Tongue (tissue), 2 donors: ENCODE results near the gene ERC1. TPM values are rescaled to one million over a fixed set of nuclear protein-coding genes. Genes with fewer than 3 reads are reported as not detected.
"Not testable (repeated sequence)": the region's sequence is repeated elsewhere in the genome, so short reads cannot be mapped to it uniquely, and the experiment has no call there.

ENCODE experiments used
- DNase-seq: peaks from one replicate; pipeline ENCODE4 v3.0.0-alpha.2; 2015
- total RNA-seq: library from RNA; depleted of rRNA; stranded (reverse); fragments of >200 nt; gene quantifications from one replicate; pipeline ENCODE4 v1.2.3, GENCODE V29; 2014

The ERC1 gene
- total RNA-seq, 1 donor from 2014 or later, result 95.7 TPM

DNA sequence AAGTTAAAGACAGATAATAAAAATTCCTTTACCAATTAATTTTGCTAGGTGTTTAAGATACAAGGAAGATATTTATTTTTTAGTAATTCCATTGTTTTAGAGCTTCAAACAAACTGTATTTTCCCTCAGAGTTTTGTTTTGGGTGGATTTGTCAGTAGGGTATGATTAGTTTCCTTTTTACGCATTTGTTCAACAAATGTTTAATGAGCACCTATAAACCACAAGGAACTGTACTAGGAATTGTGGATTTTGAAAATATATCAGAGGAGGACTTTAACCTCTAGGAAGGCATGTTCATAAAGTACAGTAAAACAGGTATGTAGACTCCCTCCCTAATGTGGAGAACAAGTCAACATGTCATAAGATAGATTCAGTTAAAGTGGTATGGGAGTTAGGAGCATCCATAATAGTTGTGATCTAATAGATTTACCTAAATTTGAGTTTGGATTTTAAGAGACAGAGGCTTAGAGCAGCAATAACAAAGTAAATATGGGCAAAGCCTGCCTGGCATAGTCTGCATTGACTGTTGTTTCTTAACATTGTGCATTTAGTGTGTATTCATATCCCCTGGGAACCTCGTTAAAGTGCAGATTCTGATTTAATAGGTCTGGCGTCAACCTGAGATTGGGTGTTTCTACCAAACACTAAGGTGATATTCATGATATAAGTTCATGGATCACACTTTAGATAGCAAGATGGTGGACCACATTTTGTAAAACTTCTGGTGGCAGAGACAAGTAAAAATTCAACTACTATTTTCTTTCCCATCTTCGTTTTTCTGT lies 232.0 kb downstream of the ERC1 start:
- DNase-seq, result no peak

DNA sequence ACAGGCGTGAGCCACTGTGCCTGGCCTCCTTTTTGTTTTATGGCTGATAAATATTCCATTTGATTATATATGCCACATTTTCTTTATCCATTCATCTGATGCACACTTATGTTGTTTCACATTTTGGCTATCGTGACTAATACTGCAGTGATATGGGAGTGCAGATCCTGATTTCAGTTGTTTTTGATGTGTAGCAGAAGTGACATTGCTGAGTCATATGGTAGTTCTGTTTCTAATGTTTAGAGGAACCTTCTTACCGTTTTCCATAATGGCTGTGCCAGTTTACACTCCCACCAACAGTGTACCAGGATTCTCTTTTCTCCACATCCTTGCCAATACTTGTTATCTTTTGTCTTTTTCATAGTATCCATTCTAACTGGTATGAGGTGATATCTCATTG lies 235.9 kb downstream of the ERC1 start:
- DNase-seq, result no peak

DNA sequence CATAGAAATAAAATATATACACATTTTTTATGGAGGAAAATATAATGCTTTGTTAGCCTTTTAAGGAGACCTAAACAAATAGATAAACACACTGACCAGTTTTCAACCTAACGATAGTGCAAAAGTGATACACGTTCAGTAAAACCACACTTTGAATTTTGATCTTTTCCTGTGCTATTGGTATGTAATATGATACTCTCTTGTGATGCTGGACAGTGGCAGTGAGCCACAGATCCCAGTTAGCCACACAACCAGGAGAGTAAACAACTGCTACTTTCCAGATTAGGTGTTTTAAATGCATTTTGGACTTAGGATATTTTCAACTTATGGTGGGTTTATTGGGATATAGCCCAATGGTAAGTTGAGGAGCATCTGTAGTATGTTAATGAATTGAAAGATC lies 243.1 kb downstream of the ERC1 start:
- no peak for DNase-seq

DNA sequence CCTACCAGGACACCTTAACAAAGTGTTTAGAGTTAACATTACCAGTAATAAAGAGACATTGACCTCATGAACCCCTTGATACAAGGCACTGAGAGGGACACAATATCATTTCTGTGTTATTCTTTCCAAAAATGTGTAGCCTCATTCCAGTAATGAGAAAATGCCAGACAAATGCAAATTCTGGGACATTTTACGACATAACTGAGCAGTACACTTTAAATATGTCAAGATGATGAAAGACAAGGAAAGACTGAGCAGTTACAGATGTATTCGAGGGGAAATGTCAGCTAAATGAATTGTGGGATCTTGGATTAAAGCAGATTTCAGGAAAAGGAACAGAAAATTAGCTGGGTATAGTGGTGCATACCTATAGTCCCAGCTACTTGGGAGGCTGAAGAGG lies 255.6 kb downstream of the ERC1 start:
- DNase-seq, result no peak

DNA sequence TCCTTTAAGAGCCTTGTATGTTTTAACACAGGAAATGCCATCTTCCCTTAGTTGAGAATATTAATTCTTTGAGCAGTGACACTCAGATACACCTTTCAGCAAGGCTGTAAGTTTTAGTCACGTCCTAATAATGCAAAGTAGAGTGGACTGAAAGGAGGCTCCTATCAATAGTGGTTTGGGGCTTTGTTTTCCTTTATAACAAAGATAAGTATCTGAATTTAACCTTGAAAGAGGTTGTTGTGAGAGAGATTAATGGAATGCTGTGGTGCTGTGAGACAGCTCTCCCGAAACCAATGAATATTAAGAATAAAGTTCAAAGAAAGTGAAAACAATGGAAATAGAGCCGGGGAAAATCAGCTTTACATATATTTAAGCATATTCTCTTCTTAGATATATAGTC lies 259.6 kb downstream of the ERC1 start:
- no peak for DNase-seq

DNA sequence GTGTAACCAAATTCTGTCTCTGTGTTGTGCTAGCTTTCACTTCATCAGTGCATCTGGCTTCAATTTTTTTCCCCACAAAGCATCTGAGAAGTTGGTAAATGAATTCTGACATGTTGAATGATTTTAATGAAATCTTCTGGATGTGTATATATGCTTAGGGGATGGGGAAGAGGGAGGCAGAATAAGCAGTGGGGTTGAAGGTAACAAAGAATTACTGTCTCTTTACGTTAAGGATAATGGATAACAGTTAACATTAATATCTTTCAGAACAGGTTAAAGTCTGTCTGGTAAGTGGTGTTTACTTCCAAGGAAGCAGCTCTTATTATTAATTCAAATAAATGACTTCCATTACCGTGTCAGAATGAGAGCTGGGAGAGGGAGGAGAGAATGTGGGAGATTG lies 261.7 kb downstream of the ERC1 start:
- no peak for DNase-seq

DNA sequence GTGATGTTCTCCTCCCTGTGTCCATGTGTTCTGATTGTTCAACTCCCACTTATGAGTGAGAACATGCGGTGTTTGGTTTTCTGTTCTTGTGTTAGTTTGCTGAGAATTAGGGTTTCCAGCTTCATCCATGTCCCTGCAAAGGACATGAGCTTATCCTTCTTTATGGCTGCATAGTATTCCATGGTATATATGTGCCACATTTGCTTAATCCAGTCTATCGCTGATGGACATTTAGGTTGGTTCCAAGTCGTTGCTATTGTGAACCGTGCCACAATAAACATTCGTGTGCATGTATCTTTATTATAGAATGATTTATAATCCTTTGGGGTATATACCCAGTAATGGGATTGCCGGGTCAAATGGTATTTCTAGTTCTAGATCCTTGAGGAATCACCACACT lies 264.1 kb downstream of the ERC1 start:
- not testable (repeated sequence) for DNase-seq

DNA sequence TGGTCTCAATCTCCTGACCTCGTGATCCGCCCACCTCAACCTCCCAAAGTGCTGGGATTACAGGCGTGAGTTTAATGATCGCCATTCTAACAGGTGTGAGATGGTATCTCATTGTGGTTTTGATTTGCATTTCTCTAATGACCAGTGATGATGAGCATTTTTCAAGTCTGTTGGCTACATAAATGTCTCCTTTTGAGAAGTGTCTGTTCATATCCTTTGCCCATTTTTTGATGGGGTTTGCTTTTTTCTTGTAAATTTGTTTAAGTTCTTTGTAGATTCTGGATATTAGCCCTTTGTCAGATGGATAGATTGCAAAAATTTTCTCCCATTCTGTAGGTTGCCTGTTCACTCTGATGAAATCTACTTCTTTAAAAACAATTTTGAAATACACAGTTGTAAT lies 264.8 kb downstream of the ERC1 start:
- not testable (repeated sequence) for DNase-seq

DNA sequence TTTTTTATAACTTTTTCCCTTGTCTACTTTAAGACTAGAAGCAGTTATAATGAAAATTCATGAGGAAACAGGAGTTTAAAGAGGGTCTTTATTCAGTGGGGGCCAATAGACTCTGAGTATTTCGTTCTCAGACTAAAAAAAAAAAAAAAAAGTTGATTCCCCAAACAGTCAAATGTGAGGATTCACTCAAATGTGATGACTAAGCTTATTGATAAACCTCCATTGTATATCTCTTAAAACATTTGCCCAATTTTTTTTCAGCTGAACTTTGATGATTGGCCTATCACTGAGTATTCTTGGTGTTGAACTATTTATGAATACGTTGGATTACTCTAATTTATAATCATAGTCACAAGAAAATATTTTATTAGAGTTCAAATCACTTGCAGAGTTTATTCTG lies 265.3 kb downstream of the ERC1 start:
- DNase-seq, result no peak

DNA sequence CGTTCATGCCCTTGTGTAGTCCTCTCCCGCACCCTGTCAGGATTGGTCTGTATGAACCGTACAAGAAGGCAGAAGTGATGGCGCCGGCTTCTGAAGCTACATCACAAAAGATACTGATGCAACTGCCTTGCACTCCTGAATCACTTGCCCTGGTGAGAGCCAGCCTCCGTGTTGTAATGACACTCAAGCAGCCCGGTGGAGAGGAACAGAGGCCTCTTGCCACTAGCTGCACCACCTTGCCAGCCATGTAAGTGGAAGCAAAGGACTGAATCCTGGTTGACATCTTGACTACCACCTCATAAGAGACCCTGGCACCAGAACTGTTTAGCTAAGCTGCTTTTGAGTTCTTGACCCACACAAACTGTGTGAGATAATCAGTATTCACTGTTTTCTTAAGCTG lies 266.0 kb downstream of the ERC1 start:
- no peak for DNase-seq

DNA sequence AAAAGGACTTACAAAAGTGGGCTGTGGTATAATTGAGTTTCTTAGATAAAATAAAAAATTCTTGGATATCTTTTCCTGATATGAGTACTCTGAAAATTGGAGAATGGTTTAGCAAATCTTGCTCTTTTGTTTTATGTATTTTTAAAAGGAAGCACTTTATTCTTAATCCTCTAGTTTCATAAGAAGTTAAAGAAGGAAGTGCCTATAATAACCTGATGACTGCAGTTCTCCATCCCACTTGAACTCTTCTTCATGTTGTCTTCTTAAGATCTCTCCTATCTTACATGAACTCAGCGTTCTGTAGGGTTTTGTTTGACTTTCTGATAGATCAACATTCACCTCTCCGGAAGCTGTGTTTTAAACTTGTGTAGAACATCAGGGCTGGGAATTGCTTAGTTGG lies 271.0 kb downstream of the ERC1 start:
- DNase-seq, result no peak

DNA sequence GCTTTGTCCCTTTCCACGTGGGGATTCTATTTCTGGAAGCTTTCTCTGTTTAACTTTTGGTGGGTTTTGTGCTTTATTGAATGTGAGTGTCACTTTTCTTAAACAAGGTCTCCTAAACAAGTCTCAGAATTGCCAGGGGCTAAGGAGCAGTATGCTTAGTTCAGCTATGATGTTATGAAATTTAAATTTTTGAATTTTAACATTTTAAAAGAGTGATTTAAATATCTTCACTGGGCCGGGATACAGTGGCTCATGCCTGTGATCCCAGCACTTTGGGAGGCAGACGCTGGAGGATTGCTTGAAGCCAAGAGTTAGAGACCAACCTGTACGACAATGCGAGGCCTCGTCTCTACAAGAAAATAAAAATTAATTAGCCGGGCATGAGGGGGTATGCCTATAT lies 276.2 kb downstream of the ERC1 start:
- DNase-seq, result no peak

DNA sequence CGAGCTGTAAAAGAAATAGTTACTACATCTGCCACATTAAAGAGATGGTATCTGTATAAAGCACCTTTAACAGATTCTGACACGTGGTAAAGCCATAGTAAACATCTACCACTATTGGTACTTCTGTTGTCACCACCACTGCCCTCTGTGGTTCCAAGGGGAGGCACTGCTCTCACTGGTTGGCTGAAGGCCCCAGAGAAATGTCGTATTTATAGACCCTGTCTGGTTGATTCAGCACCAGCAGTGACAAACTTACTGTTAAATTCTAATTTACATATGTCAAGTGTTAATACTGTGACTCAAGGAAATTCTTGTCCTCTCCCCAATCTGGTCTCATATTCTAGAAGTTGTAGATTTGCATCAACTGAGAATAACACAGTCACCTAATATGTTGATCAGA lies 281.1 kb downstream of the ERC1 start:
- no peak for DNase-seq

DNA sequence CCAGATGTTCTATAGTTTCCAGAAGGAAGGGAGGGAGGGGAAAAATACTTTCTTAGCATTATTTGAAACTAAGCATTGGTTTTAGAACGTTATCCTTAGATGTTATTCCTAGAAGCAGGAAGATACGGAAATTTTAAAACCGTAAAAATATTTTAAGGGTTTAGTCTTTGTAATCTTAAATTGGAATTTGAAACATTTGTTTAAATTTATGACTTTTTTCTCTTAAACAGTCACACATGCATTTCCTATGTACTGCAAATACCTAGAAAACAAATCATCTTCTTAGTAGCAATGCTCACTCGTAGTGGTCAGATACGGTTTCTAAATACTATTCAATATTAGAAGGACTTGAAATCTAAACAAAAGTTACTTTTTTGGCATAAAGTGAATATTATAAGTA lies 282.0 kb downstream of the ERC1 start:
- DNase-seq, result no peak

DNA sequence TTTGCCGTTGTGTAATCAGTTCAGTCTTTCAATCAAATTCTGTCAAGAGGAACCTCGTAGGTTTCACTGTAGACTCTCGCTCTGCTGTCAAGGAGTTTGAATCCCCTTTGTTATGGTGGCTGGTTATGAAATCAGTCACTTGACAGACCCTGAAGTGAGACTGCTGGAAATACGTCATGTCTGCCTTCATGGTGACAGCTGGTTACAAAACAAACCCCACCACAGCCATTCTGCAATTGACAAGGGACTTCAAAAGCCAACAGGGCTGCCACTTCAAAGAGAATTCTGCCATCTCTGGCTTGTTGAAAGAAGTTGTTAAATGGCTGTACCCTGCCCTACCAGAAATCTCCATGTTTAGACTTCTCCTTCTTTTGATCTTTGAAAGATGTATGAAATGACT lies 286.9 kb downstream of the ERC1 start:
- peak; percentile 52 for DNase-seq

DNA sequence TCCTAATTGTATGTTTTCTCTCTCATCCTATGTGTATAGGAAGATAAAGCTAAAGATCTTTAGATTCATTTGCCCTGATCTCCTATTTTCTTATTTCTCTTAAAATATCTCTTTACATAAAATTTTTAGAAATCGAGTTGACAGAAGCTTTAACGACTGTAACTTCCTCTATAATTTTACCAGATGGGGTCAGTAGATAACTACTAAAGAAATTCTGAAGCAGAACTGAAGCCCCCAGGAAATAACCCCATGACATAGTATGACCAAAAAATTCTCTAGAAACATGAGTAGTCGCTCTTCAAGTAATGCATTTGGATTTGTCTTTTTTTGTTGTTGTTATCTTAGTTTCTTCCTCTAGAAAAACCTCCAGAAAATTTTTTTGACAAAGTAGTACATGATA lies 288.0 kb downstream of the ERC1 start:
- peak; percentile 22 for DNase-seq

DNA sequence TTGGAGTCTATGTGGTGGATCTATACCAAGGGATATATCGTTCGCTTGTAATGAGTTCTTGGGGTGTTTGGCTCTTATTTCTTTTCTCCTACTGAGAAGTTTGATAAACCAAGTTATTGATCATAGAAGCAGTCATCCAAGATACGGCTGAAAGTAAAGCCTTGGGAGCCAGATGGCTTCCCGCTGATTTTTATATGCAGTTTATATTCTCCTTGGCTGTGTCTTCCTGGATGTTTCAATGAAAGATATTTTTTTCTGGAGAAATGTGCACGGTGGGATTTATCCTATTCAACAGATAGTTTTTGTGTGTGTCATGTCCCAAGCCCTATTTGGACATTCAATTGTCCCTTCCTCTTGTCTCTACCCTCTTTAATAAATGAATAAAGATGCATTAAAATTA lies 289.0 kb downstream of the ERC1 start:
- no peak for DNase-seq

DNA sequence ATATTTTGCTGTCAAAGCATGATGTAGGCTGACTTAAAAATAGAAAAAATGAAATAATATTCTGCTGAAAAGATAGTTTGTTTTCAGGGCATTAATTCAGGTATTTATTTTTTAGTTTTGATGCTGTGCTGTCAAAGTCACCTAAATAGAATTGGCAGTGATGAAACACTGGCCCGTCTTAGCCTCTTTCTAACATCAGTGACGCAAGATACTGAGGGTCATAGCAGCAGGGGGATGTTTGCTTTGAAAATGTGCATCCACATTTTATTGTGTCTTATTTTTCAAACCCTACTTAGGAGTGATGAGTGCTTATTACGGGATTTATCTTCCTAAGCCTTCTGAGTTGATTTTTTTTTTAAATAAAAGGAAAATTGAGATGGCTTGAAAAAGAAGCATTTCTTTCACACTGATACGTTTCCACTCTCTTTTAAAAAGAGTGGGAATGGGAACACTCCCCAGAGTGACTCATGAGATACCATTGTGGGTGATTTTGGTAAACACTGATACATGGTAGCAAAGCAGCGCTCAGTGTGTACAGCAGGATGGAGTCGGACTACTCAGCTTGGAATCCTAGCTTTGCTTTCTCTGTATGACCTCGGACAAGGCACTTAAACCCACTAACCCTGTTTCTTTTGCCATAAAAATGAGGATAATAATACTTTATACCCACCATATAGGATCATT lies 290.8 kb downstream of the ERC1 start:
- DNase-seq, result no peak

DNA sequence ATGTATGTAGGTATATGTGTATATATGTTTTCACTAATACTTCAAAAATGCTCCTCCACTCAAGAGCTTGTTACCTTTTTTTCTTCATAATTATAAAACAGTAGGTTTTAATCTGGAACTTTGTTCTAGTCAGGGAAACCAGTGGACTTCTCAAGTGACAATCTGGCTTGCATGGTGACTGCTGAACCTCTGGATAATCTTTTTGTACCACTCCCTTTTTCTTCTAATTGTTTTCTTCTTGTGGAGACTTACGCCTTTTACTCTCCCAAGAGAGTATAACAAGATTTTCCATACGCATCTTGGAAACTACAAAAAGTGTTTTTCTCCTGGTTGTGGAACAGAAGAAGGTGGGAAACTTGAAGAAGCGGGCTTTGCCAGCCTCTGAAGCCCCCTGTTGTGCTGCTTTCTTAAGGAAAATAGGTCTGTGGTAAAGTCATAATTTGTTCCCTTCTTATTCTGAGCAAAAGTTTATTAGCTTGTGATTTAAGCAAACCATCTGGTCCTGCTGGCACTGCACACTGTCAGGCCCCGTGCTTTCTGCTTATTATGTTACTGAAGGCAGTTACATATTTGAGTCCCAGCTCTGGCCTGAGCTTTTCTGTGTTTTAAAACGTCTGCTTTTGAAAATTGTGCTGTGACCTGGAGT lies 291.8 kb downstream of the ERC1 start:
- peak; percentile 84 for DNase-seq

DNA sequence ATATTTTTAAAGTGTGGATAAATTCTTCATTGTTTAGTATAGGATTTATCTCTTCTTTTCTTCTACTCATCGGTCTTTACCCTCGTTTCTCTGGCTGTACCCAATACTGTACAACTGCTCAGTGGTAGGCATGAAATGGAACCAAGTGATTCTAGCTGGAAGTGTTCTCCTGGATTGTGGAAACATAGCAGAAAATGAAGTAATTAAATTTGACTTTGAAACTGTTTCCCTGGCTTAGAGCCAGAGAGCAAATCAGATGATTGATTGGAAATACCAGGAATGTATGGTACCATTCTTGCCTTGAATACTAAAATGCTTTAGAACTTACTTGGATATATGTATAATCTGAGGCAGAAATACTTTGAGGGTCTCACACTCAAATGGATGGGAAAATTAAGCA lies 292.3 kb downstream of the ERC1 start:
- DNase-seq, result no peak

DNA sequence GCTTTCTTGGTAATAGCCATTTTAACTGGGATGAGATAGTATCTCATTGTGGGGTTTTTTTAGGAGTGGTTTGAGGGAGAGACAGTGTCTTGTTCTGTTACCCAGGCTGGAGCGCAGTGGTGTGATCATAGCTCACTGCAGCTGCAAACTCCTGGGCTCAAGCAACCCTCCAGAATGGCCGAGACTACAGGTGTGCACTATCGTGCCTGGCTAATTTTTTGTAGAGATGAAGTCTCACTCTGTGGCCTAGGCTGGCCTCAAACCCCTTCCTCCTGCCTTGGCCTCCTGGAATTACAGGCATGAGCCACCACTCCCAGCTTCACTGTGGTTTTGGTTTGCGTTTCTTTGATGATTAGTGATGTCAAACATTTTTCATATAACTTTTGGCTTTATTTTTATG lies 293.6 kb downstream of the ERC1 start:
- no peak for DNase-seq

DNA sequence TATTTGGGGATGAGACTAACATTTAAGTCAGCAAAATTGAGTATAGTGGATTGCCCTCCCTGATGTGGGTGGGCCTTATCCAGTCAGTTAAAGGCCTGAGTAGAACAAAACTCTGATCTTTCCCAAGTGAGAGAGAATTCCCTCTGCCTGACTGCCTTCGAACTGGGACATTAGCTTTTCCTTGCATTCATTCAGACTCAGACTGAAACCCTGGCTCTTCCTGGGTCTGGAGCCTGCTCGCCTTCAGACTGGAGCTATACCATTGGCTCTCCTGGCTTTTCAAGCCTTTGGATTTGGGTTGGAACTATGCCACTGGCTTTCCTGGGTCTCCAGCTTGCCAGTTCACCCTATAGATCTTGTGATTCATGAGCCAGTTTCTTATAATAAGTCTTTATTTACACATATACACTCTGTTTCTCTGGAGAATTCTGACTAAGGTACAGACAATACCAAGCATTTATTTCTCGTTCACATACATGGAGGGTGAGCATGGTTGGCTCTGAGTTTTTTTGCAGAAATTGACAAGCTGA lies 296.5 kb downstream of the ERC1 start:
- no peak for DNase-seq

DNA sequence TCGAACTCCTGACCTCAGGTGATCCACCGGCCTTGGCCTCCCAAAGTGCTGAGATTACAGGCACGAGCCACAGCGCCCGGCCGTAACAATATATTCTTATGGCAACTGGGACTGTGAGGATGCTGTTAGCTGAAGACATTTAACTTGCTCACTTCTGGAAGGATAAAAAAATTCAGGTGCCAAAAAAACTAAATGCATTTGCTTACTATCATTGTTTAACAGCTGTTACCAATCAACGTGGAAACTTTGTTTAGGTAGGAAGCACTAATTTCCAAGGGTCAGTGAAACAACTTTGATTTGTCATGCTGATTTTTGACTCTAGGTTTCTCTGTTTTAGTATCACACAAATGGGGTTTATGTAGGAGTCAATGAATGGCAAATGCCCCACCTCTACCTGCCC lies 297.3 kb downstream of the ERC1 start:
- DNase-seq, result no peak
